Measurements from ENCODE around the gene SMOC2.

DNA sequence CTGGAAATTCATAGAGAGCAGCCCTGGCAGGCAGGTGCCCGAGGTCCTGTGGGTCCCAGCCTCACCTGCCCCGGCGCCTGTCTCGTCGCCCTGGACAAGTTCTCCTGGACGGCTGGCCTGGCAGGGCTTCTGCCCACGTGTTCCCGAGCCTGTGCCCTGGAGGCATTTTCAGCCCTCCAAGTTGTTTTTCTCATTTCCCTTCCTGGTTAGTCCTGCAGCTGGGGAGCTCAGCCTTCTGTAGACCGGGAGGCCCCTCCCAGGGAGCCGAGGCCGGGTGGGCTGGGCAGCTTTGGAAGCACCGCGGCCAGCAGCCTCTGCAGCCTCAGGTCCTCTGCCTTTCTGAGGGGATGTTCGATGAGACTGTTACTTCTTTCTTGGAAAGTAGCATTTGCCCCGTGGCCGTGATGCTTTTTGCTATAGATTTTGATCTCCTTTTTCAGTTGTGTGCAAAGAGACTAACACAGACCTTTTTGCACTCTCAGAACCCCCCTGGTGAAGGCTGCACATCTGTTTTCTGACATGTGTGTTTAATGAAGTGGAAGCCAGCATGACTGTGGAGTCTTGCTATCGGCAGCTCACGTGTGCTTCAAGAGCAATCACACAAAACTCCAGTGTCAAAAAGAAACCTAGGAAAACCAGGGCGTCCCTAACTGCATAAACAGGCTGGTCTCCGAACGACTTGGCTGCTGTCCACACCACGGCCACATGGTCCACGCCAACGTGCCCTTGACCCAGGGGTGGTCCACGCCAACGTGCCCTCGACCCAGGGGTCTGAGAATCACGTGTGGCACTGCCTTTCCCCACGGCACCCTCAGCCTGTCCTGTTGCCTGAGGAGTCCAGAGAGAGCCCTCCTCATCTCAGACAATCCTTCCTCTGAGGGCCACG lies 207.5 kb downstream of the SMOC2 start:
- TF ChIP-seq CTCF (IDR thresholded peaks at IDR 0.05) (no peak), POLR2AphosphoS5 (IDR thresholded peaks at IDR 0.05) (no peak)

Data from breast epithelium (tissue), 3 donors.